NCI-H2029 treated with DMSO at 0.1 percent for 48 hours (cell line): Measurements from ENCODE around the gene RNF227.
A peak's percentile ranks its signal among the peaks of the same experiment; 100 is the strongest.
"Not testable (repeated sequence)": the region's sequence is repeated elsewhere in the genome, so short reads cannot be mapped to it uniquely, and the experiment has no call there.

Experiments
- DNase-seq: peaks from one replicate; lab custom pipeline; 2025; lab: John Stamatoyannopoulos, UW

The RNF227 gene

DNA sequence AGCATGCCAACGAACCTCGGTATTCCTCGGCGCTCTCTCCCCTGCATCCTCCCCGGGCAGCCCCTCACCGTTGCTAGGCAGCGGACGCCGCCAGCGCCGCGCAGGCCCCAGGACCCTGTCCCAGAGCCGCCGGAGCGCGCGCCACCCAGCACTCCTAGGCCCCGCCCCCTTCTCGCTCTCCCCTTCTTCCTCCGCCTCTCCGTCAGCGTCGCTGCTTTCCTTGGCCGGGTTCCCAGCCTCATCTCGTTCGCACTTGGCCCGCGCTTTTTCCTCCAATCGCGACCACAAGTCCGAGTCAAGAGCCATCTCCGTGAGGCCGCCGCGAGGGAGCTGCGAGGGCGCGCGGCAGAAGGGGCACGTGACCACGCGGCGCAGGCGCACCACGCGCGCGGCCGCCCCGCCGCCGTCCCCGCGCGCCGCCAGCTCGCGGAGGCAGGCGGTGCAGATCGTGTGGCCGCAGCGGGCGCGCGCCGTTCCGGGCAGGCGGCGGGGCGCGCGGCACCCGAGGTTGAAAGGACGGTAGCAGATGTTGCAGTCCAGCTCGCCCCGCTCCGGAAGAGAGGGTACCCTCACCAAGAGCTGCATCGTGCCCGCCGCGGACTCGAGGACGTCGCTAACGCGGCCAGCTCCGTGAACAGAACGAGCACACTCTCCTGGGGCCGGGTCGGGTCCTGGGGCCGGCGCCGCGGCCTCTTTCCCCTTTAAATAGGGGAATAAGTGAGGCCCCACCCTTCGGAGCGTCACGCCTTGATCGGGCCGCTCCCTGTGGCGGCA, at the start of gene RNF227:
RNF227 (minus strand) TSS at position 679 of the 774 bp plus-strand sequence; CDS start at position 585, 94 bp downstream.
- peak; percentile 68 for DNase-seq

DNA sequence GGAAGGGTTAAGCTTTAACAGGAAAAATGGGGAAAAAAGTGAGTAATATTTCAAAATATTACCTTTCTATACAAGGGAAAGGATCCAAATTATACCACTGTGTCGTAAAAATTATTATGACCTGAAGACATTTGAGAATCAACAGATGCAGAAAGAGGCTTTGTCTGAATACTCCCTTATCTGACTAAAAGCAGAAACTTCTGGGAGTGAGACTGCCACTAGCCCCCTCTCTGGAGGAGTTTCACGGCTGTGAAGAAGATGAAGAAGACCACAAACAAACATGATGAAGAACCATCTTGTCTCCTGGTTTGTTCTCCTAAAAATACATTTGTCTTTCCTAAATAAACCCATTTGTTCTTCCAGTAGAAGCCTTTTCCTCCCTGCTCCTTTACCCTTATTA, 45.3 kb upstream of the RNF227 start:
- no peak for DNase-seq

DNA sequence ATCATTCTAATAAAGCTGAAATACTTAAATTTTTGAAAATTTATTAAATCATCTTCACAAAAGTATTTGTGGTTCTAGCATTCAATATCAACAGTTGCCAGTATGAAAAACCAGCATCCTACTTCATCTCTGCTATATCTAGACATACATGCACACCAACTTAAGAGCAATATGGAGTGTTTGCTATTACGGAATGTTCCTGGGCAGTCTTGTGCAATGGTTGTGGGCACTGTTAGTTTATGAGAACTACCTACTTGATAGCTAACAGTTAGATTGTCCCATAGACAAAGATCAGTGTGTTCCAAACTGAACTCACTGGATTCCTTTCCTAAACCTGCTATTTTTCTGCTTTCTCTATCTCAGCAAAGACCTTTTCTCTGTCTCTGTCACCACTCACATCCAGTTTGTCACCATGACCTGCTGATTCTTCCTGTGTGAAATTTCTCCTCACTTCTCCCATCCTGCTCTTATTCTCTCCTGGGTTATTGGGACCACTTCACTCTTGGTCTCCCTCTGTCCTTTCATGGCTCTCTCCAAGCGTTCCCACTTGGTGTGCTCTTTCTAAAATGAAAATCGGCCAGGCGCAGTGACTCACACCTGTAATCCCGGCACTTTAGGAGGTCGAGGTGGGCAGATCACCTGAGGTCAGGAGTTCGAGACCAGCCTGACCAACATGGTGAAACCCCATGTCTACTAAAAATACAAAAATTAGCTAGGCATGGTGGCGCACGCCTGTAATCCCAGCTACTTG, 43.6 kb upstream of the RNF227 start:
- no peak for DNase-seq

DNA sequence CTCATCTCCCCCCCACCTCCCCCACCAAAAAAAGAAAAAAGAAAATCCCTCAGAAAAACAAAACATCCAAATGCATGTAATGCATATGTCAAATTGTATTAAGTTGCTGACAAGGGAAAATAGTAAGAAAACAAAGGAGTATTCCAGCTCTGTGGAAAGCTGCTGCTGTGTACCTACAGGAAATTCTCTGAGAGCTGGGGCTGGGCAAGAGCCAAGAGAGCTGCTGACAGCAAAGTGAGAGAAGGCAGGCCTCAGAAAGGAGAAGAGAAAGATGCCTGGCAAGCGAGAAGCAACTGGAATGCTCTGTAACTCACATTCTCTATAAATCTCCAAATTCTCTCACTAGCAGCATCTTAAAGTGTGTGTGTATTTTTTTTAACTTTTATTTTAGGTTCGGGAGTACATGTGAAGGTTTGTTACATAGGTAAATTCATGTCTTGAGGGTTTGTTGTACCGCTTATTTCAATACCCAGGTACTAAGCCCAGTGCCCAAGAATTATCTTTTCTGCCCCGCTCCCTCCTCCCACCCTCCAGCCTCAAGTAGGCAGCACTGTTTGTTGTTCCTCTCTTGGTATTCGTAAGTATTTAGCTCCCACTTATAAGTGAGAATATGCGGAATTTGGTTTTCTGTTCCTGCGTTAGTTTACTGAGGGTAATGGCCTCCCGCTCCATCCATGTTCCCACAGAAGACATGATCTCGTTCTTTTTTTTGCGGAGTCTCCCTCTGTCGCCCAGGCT, 40.3 kb upstream of the RNF227 start:
- DNase-seq = no peak

DNA sequence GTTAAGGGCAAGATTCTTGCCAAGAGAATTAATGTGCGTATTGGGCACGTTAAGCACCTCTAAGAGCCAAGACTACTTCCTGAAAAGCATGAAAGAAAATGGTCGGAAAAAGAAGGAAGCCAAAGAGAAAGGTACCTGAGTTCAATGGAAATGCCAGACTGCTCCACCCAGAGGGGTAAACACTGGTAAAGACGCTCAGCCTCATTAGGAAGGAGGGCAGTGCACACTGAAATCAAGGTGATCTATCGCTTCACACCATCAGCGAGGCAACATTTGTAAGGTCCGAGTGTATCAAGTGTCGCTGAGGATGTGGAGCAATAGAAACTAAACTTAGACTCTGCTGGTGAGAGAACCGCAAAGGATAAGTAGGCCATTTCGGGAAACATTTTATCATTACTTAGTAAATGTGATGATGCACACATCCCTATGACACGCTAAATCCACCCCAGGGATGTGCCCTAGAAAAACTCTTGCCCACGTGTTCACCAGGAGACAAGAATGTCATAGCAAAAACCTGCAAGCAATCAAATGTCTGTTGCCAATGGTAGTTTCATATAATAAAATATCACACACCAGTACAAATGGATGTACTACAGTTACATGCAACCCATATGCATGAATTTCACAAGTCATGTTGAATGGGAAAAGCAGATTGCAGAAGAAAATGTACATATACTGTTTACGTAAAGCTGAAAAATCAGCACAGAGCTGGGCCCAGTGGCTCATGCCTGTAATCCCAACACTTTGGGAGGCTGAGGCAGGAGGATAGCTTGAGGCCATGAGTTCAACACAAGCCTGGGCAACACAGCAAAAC, 39.5 kb upstream of the RNF227 start:
- no peak for DNase-seq

DNA sequence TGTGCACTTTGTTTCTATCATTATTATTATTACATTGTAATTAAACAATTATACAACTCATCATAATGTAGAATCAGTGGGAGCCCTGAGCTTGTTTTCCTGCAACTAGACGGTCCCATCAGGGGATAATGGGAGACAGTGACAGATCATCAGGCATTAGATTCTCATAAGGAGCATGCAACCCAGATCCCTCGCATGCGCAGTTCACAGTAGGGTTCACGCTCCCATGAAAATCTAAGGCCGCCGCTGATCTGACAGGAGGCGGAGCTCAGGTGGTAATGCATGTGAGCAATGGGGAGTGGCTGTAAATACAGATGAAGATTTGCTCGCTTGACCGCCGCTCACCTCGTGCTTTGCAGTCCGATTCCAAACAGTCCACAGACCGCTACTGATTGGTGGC, 37.2 kb upstream of the RNF227 start:
- DNase-seq = not testable (repeated sequence)

DNA sequence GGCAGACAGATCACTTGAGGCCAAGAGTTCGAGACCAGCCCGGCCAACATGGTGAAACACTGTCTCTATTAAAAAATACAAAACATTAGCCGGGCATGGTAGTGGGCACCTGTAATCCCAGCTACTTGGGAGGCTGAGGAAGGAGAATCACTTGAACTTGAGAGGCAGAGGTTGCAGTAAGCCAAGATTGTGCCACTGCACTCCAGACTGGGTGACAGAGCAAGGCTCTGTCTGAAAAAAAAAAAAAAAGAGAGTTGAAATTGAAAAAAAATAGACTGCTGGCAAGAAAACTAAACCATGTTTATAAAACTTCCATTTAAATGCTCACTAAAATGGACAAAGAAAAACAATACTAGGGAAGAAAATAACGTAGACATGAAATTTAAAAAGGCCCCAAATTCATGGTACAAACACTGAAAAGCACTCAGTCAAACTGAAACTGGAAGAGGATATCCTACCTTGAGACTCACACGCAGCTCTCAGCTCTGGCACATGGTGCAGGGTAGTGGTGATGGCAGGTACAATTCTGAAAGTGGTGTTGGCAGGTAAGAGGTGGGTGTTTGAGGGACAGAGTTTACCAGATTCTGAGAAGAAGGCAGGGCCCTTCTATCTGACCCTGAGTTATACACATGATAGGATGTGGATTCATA, 35.2 kb upstream of the RNF227 start:
- DNase-seq = no peak

DNA sequence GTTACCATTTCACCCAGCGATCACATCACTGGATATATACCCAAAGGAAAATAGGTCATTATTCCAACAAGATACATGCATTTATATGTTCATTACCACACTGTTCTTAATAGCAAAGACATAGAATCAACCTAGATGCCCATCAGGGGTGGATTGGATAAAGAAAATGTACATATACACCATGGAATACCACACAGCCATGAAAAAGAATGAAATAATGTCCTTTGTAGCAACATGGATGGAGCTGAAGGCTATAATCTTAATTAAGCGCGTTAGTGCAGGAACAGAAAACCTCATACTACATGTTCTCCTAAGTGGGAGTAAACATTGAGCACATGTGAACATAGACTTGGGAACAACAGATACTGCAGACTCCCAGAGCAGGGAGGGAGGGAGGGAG, 34.5 kb upstream of the RNF227 start:
- DNase-seq = no peak

DNA sequence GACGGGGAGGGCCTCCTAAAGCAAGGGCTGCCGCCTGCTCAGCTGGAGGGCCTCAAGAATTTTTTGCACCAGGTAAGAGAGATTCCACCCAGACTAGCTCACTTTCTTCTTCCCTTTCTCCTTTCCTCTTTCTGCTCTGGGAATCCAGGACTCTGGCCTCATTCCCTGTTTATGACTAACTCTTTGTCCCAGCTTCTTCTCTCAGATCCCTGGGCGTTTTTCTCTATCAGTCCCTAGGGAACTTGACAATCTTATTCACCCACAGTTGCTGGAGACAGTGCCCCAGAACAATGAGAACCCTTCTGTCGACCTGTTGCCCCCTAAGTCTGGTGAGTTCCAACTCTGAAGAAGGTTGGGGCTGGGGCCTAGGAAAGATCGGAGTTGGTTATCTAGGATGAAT, 31.6 kb upstream of the RNF227 start:
- DNase-seq = no peak

DNA sequence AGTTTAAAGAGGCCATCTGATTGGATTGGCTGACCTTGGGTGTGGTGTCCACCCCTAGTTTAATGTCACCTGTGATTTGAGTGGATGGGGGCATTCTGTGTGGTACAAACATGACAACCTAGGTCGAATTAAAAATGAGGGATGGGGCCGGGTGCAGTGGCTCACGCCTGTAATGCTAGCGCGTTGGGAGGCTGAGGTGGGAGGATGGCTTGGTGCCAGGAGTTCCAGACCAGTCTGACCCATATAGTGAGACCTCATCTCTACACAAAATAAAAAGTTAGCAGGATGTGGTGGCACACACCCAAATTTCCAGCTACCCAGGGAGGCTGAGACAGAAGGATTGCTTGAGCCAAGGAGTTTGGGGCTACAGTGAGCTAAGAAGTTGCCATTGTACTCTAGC, 30.4 kb upstream of the RNF227 start:
- DNase-seq = no peak

DNA sequence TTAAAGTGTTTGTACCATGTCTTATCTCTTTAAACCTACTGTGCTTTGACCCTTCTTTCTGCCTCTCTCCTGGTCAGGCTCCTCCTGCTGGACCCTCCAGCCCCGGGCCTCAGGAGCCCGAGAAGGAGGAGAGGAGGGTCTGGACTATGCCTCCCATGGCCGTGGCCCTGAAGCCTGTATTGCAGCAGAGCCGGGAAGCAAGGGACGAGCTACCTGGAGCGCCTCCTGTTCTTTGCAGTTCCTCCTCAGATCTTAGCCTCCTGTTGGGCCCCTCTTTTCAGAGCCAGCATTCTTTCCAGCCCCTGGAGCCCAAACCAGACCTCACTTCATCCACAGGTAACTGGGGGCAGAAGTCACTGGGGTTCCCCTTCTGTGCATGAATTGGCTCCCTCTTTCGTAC, 29.6 kb upstream of the RNF227 start:
- no peak for DNase-seq

DNA sequence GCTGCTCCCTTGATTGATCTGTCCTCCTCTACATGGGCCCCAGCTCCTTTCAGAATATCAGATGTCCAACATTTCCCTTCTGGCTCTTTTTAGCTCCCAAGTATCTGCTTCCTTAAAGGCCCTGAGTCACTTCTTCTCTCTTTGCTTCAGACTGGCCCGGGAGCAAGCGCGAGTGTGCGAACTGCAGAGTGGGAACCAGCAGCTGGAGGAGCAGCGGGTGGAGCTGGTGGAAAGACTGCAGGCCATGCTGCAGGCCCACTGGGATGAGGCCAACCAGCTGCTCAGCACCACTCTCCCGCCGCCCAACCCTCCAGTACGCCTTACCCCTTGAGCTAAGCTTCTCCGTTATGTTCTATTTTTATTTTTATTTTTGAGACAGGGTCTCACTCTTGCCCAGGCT, 28.2 kb upstream of the RNF227 start:
- no peak for DNase-seq

DNA sequence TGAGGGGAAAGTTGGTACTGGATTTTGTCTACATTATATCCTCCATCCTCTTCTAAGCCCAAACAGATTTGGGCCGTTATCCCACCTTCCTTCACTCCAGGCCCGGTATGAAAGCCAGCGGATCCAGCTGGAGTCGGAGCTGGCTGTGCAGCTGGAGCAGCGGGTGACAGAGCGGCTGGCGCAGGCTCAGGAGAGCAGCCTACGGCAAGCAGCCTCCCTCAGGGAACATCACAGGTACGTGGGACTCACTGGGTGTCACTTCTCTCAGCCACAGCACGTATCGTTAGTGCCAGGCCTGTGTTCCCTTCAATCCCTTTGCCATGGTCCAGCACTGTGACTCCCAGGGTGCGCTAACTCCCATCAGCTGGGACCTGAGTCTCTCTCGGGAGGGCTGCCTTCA, 27.2 kb upstream of the RNF227 start:
- DNase-seq = no peak

DNA sequence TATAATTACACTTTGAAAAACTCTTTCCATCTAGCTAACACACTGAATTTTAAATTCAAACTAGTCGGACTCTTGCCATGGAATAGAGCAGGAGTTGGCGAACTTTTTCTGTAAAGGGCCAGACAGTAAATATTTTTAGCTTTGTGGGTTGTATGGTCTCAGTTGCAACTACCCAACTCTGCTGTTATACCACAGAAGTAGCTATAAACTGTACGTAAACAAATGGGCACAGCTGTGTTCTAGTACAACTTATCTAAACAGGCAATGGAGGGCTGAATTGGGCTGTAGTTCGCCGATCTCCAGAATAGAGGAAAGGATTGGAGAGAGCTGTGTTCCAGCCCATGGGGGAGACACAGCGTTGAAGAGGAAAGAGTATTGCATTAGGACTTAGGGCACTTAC, 24.7 kb upstream of the RNF227 start:
- no peak for DNase-seq

DNA sequence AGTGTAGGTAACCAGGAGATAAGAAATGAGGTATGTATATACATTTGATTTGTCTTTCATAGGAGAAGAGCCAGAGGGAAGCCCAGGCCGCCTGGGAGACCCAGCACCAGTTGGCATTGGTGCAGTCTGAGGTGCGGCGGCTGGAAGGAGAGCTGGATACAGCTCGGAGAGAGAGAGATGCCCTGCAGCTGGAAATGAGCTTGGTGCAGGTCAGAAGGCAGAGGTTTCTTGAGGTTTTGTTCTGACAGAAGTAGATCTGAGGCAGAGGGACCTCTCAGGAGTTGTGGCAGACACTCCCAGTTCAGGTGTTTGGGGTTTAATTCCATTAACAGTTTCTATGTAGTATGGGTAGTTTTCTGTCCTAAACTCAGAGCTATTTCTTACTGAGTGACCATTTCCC, 23.9 kb upstream of the RNF227 start:
- no peak for DNase-seq

DNA sequence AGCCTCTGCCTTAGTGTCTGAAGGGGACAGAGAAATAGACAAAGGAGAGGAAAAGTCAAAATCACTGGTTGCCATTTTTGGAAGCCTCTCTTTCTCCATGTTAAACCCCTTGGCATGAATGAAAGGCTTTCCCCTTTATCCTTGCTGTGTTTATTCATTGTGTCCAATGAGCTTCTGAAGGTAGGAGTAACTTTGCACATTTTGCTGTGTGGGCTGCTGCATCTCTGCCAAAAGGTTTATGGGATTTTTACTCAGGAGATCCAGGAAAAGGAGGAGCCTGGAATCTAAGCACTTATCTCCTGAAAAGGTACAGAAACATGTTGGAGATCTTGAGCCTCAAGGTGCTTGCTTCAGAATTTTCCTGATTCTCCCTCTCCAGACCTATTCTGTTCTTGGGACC, 19.8 kb upstream of the RNF227 start:
- no peak for DNase-seq

DNA sequence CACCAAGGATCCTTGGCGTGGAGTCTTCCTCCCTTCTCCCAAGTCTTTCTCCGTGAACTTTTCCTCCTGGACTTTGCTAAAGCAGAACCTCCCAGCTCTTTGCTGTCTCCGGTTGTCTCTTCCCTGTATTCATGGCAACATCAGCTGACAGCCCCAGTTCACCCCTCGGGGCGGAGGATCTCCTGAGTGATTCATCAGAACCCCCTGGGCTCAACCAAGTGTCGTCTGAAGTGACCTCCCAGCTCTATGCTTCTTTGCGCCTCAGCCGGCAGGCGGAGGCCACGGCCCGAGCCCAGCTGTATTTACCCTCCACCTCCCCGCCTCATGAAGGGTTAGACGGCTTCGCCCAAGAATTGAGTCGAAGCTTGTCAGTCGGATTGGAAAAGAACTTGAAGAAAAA, 16.9 kb upstream of the RNF227 start:
- no peak for DNase-seq

DNA sequence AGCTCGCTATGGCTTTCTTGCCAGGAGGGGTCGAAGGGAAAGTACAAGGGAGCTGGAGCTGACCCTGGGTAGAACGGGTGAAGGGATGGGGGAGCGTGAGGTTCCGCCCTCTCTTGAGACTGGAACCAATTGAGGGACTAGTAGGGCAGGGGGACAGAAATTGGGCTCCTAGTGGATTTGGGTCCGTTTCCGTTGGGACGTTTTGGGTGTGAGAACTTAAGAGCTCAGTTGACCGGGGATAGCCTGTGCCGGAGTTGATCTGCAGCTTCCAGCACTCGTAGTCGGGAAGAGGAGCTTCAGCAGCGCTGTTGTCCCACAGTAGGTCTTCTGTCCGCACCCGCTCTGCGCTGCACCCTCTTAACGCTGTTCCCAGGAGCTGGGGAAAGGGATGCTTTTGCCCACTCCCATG, 16.4 kb upstream of the RNF227 start:
- no peak for DNase-seq

DNA sequence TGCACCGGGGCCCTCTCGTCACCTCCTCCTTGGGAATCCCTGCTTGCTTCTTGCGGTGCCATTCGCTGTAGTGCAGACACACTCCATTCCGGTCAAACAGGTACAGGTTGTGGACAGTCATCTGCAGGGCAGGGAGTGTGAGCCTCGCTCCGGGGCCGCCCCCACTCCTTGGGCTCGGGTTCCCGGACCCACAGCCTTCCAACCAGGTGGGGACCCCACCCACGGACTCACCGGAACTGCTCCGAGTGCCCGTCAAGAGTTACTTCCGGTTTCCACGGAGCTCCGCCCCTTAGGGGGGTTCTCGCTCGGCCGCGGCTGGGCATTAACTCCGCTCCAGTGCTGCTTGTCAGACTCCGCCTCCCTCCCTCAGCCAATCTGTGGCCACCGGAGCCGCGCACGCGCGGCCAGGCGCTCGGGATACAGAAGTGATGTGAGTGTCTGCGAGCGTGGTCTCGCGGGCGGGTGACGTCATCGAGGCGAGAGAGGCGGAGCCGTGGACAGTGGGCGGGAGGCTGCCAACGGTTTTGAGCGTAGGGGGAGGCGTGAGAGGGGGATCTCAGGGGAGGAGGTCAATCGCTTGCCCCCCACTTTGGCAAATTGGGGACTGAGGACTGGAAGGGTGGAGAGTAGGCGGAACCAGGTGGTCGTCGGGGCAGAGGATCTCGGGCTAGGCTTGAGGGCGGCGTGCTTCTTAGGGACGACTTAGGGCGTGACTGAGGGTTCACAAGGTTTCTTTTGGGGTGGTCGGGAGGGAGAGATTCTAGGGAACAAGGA, 15.8 kb upstream of the RNF227 start, which contains the start of the genes CNTROB and TRAPPC1:
CNTROB (plus strand) TSS at position 498 of the 774 bp plus-strand sequence. CDS start 874 bp downstream, outside the sequence.
TRAPPC1 (minus strand) TSS at position 238 of the 774 bp plus-strand sequence; CDS start at position 121, 117 bp downstream.
- DNase-seq = peak; percentile 74
